ENCODE measurements around the gene RPL5. TPM values are rescaled to one million over a fixed set of nuclear protein-coding genes. Genes with fewer than 3 reads are reported as not detected.
A peak's percentile ranks its signal among the peaks of the same experiment; 100 is the strongest.

The RPL5 gene
- total and polyA plus RNA-seq, 9 of the 15 experiments (the other 6 are each of a cell fraction or from before 2014, with no cell fraction given), result 1,467 to 4,252 (median 2,454) TPM

DNA sequence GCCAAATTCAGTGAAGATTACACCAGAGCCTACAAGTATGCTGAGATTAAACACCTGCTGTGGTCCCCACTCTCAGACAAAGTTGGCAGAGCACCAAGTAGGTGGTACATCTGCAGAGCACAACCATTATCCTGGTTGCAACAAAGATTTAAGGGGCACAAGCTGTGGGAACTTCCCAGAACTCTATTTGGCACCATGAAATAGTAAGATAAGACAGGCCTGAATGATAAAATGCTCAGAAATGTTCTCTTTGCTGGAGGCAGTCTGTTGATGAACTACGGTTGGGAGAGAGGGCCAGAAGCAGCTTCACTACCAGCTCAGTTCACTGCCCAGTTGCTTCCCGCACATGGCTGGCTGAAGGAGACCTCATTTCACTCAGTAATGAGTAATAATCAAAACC is 19.9 kb downstream of the RPL5 start (continued):
- TF ChIP-seq, protein P1, sequence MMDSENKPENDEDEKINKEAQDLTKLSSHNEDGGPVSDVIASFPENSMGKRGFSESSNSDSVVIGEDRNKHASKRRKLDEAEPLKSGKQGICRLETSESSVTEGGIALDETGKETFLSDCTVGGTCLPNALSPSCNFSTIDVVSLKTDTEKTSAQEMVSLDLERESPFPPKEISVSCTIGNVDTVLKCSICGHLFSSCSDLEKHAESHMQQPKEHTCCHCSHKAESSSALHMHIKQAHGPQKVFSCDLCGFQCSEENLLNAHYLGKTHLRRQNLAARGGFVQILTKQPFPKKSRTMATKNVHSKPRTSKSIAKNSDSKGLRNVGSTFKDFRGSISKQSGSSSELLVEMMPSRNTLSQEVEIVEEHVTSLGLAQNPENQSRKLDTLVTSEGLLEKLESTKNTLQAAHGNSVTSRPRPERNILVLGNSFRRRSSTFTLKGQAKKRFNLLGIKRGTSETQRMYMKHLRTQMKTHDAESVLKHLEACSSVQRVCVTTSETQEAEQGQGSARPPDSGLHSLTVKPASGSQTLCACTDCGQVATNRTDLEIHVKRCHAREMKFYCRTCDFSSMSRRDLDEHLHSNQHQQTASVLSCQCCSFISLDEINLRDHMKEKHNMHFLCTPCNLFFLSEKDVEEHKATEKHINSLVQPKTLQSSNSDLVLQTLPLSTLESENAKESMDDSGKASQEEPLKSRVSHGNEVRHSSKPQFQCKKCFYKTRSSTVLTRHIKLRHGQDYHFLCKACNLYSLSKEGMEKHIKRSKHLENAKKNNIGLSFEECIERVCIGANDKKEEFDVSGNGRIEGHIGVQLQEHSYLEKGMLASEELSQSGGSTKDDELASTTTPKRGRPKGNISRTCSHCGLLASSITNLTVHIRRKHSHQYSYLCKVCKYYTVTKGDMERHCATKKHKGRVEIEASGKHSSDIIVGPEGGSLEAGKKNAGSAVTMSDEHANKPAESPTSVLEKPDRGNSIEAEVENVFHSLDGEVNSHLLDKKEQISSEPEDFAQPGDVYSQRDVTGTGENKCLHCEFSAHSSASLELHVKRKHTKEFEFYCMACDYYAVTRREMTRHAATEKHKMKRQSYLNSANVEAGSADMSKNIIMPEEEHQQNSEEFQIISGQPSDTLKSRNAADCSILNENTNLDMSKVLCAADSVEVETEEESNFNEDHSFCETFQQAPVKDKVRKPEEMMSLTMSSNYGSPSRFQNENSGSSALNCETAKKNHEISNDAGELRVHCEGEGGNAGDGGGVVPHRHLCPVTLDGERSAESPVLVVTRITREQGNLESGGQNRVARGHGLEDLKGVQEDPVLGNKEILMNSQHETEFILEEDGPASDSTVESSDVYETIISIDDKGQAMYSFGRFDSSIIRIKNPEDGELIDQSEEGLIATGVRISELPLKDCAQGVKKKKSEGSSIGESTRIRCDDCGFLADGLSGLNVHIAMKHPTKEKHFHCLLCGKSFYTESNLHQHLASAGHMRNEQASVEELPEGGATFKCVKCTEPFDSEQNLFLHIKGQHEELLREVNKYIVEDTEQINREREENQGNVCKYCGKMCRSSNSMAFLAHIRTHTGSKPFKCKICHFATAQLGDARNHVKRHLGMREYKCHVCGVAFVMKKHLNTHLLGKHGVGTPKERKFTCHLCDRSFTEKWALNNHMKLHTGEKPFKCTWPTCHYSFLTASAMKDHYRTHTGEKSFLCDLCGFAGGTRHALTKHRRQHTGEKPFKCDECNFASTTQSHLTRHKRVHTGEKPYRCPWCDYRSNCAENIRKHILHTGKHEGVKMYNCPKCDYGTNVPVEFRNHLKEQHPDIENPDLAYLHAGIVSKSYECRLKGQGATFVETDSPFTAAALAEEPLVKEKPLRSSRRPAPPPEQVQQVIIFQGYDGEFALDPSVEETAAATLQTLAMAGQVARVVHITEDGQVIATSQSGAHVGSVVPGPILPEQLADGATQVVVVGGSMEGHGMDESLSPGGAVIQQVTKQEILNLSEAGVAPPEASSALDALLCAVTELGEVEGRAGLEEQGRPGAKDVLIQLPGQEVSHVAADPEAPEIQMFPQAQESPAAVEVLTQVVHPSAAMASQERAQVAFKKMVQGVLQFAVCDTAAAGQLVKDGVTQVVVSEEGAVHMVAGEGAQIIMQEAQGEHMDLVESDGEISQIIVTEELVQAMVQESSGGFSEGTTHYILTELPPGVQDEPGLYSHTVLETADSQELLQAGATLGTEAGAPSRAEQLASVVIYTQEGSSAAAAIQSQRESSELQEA (IDR thresholded peaks at IDR 0.05; ENCODE audit: low read depth), result peak; percentile 73
- no peak for TF ChIP-seq HMG20B (CRISPR knock-in tag; IDR thresholded peaks at IDR 0.05)
- TF ChIP-seq, protein P2, sequence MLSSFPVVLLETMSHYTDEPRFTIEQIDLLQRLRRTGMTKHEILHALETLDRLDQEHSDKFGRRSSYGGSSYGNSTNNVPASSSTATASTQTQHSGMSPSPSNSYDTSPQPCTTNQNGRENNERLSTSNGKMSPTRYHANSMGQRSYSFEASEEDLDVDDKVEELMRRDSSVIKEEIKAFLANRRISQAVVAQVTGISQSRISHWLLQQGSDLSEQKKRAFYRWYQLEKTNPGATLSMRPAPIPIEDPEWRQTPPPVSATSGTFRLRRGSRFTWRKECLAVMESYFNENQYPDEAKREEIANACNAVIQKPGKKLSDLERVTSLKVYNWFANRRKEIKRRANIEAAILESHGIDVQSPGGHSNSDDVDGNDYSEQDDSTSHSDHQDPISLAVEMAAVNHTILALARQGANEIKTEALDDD (IDR thresholded peaks at IDR 0.05), result no peak

Data from K562 (cell line).